Measurements from ENCODE around the gene TLNRD1. TPM values are rescaled to one million over a fixed set of nuclear protein-coding genes. Genes with fewer than 3 reads are reported as not detected.
A peak's percentile ranks its signal among the peaks of the same experiment; 100 is the strongest.

Gene TLNRD1
- total RNA-seq, 6 donors from 2014 or later = 23.0 to 55.7 (median 36.0) TPM

- TF ChIP-seq EP300 (IDR thresholded peaks at IDR 0.05) (no peak), POLR2A (IDR thresholded peaks at IDR 0.05) (no peak), POLR2AphosphoS5 (IDR thresholded peaks at IDR 0.05) (no peak), CTCF (IDR thresholded peaks at IDR 0.05) (no peak)
- Histone ChIP-seq H3K27ac (no peak overlapping the region), H3K9me3 (no peaks in the 10 kb centered on the region), H3K4me1 (peaks cover 0 to 8% (median 5%) of the 10 kb centered on the region in 4 donors), H3K4me3 (no peak overlapping the region), H3K36me3 (peaks cover 0 to 24% (median 8%) of the 10 kb centered on the region in 4 donors), H3K27me3 (no peaks in the 10 kb centered on the region)
- 73 to 80% methylated on average over 3 of the region's 3 CpGs for WGBS, 2 donors
- DNase-seq (no peak), ATAC-seq (ENCODE audit: low FRiP score in 2 of 2) (no peak)
These were observed 30.1 kb upstream of the TLNRD1 start for GRCh38 chr15:80970658-80971057.

- no peaks in the 10 kb centered on the region for H3K9me3 ChIP-seq
- DNase-seq (no peak), ATAC-seq (ENCODE audit: low FRiP score in 2 of 2) (no peak)
- no peak overlapping the region for H3K4me3 ChIP-seq
- no peaks in the 10 kb centered on the region for H3K27me3 ChIP-seq
- TF ChIP-seq POLR2AphosphoS5 (IDR thresholded peaks at IDR 0.05) (no peak), POLR2A (IDR thresholded peaks at IDR 0.05) (no peak), CTCF (IDR thresholded peaks at IDR 0.05) (no peak)
- no peak overlapping the region for H3K27ac ChIP-seq
- peaks cover 0 to 8% (median 5%) of the 10 kb centered on the region in 4 donors for H3K4me1 ChIP-seq
- peaks cover 0 to 27% (median 8%) of the 10 kb centered on the region in 4 donors for H3K36me3 ChIP-seq
- 86 to 91% methylated on average over 2 of the region's 2 CpGs for WGBS, 2 donors
These were observed 29.6 kb upstream of the TLNRD1 start for GRCh38 chr15:80971143-80971542.

GRCh38 chr15:80972276-80972675 lies 28.4 kb upstream of the TLNRD1 start:
- no peaks in the 10 kb centered on the region for H3K9me3 ChIP-seq
- DNase-seq = no peak
- no peak overlapping the region for H3K4me3 ChIP-seq
- 92 to 95% methylated on average over 3 of the region's 3 CpGs for WGBS, 2 donors
- ATAC-seq (ENCODE audit: low FRiP score in 2 of 2) = no peak
- TF ChIP-seq EP300 (IDR thresholded peaks at IDR 0.05) (no peak), CTCF (IDR thresholded peaks at IDR 0.05) (no peak), POLR2A (IDR thresholded peaks at IDR 0.05) (no peak), POLR2AphosphoS5 (IDR thresholded peaks at IDR 0.05) (no peak)
- H3K27me3 ChIP-seq = no peaks in the 10 kb centered on the region
- no peak overlapping the region for H3K27ac ChIP-seq
- peaks cover 0 to 32% (median 8%) of the 10 kb centered on the region in 4 donors for H3K36me3 ChIP-seq
- H3K4me1 ChIP-seq = peaks cover 0 to 8% (median 6%) of the 10 kb centered on the region in 4 donors

- ATAC-seq (ENCODE audit: low FRiP score in 2 of 2) = no peak
- H3K9me3 ChIP-seq = no peaks in the 10 kb centered on the region
- 96 to 98% methylated on average over 4 of the region's 4 CpGs for WGBS, 2 donors
- H3K36me3 ChIP-seq = peaks cover 8 to 38% (median 14%) of the 10 kb centered on the region in 4 donors
- DNase-seq = no peak
- no peaks in the 10 kb centered on the region for H3K27me3 ChIP-seq
- no peak overlapping the region for H3K27ac ChIP-seq
- H3K4me1 ChIP-seq = peaks cover 3 to 16% (median 11%) of the 10 kb centered on the region in 4 donors
- no peak for TF ChIP-seq POLR2AphosphoS5 (IDR thresholded peaks at IDR 0.05)
- TF ChIP-seq POLR2A (IDR thresholded peaks at IDR 0.05) = no peak
- no peak for TF ChIP-seq EP300 (IDR thresholded peaks at IDR 0.05)
- no peak for TF ChIP-seq CTCF (IDR thresholded peaks at IDR 0.05)
- H3K4me3 ChIP-seq = no peak overlapping the region
These were observed 25.8 kb upstream of the TLNRD1 start for GRCh38 chr15:80974914-80975313.

- TF ChIP-seq CTCF (IDR thresholded peaks at IDR 0.05) = no peak
- TF ChIP-seq EP300 (IDR thresholded peaks at IDR 0.05) = no peak
- no peak for TF ChIP-seq POLR2A (IDR thresholded peaks at IDR 0.05)
- no peak for TF ChIP-seq POLR2AphosphoS5 (IDR thresholded peaks at IDR 0.05)
- peaks cover 8 to 51% (median 22%) of the 10 kb centered on the region in 4 donors for H3K36me3 ChIP-seq
- H3K4me1 ChIP-seq = peaks cover 3 to 16% (median 9%) of the 10 kb centered on the region in 4 donors
- DNase-seq (peak in 1 of 2 donors; percentile 35), ATAC-seq (ENCODE audit: low FRiP score in 2 of 2) (no peak)
- WGBS, 2 donors = 98 to 99% methylated on average over 4 of the region's 4 CpGs
- no peak overlapping the region for H3K4me3 ChIP-seq
- H3K27ac ChIP-seq = no peak overlapping the region
- no peaks in the 10 kb centered on the region for H3K9me3 ChIP-seq
- no peaks in the 10 kb centered on the region for H3K27me3 ChIP-seq
These were observed 23.9 kb upstream of the TLNRD1 start for GRCh38 chr15:80976851-80977250.

All from upper lobe of left lung (tissue), 6 donors.